ENCODE measurements around the gene ICAM1. TPM values are rescaled to one million over a fixed set of nuclear protein-coding genes. Genes with fewer than 3 reads are reported as not detected.
"Not testable (repeated sequence)": the region's sequence is repeated elsewhere in the genome, so short reads cannot be mapped to it uniquely, and the experiment has no call there.

ICAM1 gene
- total RNA-seq, 2 experiments from 2014 or later: 8.0 to 9.0 TPM

- H3K36me3 Mint-ChIP-seq (ENCODE audit: low read depth): no peaks in the 10 kb centered on the region
- ChIA-PET POLR2A (interaction anchor here (0.7 kb wide), 1 partner anchor 10 kb away, joined by 3 read pairs; no protein-coding TSS in a partner anchor), CTCF (no interaction called here)
- H3K4me1 Mint-ChIP-seq: peaks cover 25% of the 10 kb centered on the region
- H3K27ac Mint-ChIP-seq: peak within 1 kb of the TSS; percentile 83
- no peaks in the 10 kb centered on the region for H3K27me3 Mint-ChIP-seq
- peak; percentile 60 for DNase-seq
- peak within 1 kb of the TSS; percentile 84 for H3K4me3 Mint-ChIP-seq
- H3K9me3 Mint-ChIP-seq: no peaks in the 10 kb centered on the region
Measured at GRCh38 chr19:10230861-10231611, 39.9 kb upstream of the ICAM1 start, which contains the start of gene S1PR2. Gene S1PR2 (minus strand): TSS chr19:10231331. CDS start chr19:10224905, 6,426 bp downstream.

DNA sequence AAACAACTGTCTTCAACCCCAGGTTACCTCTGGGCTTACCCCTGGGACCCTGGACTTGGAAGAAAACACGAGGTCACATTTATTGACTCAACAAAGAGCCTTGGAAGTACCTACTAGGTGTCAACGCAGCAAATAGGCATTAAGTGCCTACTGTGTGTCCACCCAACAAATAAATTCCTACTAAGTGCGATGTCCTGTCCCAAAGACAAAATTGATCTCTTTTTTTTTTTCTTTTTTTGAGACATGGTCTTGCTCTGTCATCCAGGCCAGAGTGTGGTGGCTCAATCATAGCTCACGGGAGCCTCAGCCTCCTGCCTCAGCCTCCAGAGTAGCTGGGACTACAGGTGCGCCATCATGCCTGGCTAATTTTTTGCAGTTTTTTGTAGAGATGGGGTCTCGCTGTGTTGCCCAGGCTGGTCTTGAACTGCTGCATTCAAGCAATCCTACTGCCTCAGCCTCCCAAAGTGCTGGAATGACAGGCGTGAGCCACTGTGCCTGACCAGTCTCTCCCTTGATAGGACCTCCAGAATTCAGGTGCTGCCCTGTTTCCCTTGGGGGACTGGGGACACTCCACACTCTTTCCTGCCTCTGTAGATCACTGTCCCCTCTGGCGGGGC, 39.2 kb upstream of the ICAM1 start:
- no peaks in the 10 kb centered on the region for H3K36me3 Mint-ChIP-seq (ENCODE audit: low read depth)
- peak overlapping the region; percentile 77 for H3K27ac Mint-ChIP-seq
- CTCF ChIA-PET: no interaction called here
- peak overlapping the region; percentile 84 for H3K4me3 Mint-ChIP-seq
- DNase-seq: no peak
- peaks cover 32% of the 10 kb centered on the region for H3K4me1 Mint-ChIP-seq
- POLR2A ChIA-PET: interaction anchor here (0.7 kb wide), 1 partner anchor 11 kb away, joined by 3 read pairs; no protein-coding TSS in a partner anchor
- no peaks in the 10 kb centered on the region for H3K9me3 Mint-ChIP-seq
- H3K27me3 Mint-ChIP-seq: no peaks in the 10 kb centered on the region

DNA sequence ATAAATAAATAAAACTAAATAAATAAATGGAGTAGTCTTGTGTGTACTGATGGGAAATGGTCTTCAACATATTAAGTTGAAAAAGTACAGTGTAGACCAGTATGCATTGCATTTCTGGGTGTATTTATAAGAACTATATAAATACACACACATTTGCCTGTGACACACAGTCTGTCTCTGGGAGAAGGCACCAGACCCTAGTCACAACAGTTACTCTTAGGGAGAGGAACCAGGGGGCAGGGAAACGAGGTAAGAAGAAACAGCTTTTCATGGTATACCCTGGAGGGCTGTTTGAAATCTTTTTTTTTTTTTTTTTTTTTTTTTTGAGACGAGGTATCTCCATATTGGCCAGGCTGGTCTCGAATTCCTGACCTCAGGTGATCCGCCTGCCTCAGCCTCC, 37.0 kb upstream of the ICAM1 start:
- Mint-ChIP-seq H3K27ac (no peak overlapping the region), H3K36me3 (ENCODE audit: low read depth) (no peaks in the 10 kb centered on the region), H3K27me3 (no peaks in the 10 kb centered on the region), H3K9me3 (no peaks in the 10 kb centered on the region), H3K4me1 (peaks cover 34% of the 10 kb centered on the region), H3K4me3 (no peak overlapping the region)
- no peak for DNase-seq
- ChIA-PET CTCF (interaction anchor here (2.0 kb wide), 1 partner anchor 16 kb away, joined by 7 read pairs; no protein-coding TSS in a partner anchor), POLR2A (no interaction called here)

GRCh38 chr19:10235003-10235402, 35.9 kb upstream of the ICAM1 start:
- Mint-ChIP-seq H3K4me3 (no peak overlapping the region), H3K9me3 (no peaks in the 10 kb centered on the region), H3K36me3 (ENCODE audit: low read depth) (no peaks in the 10 kb centered on the region), H3K27ac (no peak overlapping the region), H3K27me3 (no peaks in the 10 kb centered on the region), H3K4me1 (peaks cover 27% of the 10 kb centered on the region)
- CTCF ChIA-PET: interaction anchor here (0.7 to 1.9 kb wide), 3 partner anchors 10 to 58 kb away, joined by 4 to 8 read pairs (median 6); no protein-coding TSS in a partner anchor
- no peak for DNase-seq
- POLR2A ChIA-PET: no interaction called here

GRCh38 chr19:10235409-10235808, 35.5 kb upstream of the ICAM1 start:
- POLR2A ChIA-PET; H3K9me3 Mint-ChIP-seq; H3K4me3 Mint-ChIP-seq; DNase-seq; H3K27me3 Mint-ChIP-seq; H3K36me3 Mint-ChIP-seq (ENCODE audit: low read depth): not testable (repeated sequence)
- CTCF ChIA-PET: interaction anchor here (0.7 to 1.9 kb wide), 4 partner anchors 9 to 57 kb away, joined by 4 to 8 read pairs (median 6); no protein-coding TSS in a partner anchor
- H3K27ac Mint-ChIP-seq: peak overlapping the region; percentile 96
- H3K4me1 Mint-ChIP-seq: peaks cover 27% of the 10 kb centered on the region

- Mint-ChIP-seq H3K4me1 (peaks cover 23% of the 10 kb centered on the region), H3K9me3 (no peaks in the 10 kb centered on the region), H3K27ac (no peak overlapping the region), H3K27me3 (no peaks in the 10 kb centered on the region), H3K4me3 (no peak overlapping the region), H3K36me3 (ENCODE audit: low read depth) (no peaks in the 10 kb centered on the region)
- ChIA-PET CTCF (interaction anchor here (0.8 to 1.9 kb wide), 3 partner anchors 9 to 90 kb away, joined by 3 to 6 read pairs (median 4); no protein-coding TSS in a partner anchor), POLR2A (no interaction called here)
- DNase-seq: no peak
Measured at GRCh38 chr19:10237702-10238101, 33.2 kb upstream of the ICAM1 start.

DNA sequence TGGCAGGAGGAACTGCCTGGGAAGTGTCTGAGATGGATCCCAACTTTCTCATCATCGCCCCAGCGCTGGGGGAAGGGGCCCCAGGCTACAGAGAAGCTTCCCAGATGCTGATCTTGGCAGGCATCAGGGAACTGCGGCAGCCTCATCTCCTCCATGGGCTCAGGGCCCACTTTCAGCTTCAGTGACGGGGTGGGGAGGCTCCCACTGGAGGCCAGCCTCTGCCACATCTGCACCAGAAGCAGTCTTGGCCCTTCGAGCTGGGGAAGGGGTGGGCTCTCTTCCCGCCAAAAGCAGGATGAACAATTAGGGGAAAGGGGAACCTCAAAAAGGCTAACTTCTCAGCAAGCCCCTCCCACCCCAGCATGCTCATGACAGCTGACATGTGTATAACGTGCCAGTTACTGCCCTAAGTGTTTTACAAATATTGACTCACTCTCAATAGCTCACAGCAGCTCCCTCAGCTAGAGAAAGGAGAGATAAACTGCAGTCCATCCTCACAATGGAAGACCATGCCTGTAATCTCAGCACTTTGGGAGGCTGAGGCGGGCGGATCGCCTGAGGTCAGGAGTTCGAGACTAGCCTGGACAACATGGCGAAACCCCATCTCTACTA, 32.6 kb upstream of the ICAM1 start:
- H3K27ac Mint-ChIP-seq: no peak overlapping the region
- H3K9me3 Mint-ChIP-seq: no peaks in the 10 kb centered on the region
- H3K4me3 Mint-ChIP-seq: no peak overlapping the region
- H3K27me3 Mint-ChIP-seq: no peaks in the 10 kb centered on the region
- CTCF ChIA-PET: interaction anchor here (0.8 to 1.9 kb wide), 7 partner anchors 9 to 149 kb away, joined by 3 to 6 read pairs (median 3); no protein-coding TSS in a partner anchor
- POLR2A ChIA-PET: no interaction called here
- H3K36me3 Mint-ChIP-seq (ENCODE audit: low read depth): no peaks in the 10 kb centered on the region
- peaks cover 23% of the 10 kb centered on the region for H3K4me1 Mint-ChIP-seq
- DNase-seq: no peak

GRCh38 chr19:10241826-10242449, 29.0 kb upstream of the ICAM1 start:
- POLR2A ChIA-PET; DNase-seq; H3K36me3 Mint-ChIP-seq (ENCODE audit: low read depth); H3K27ac Mint-ChIP-seq; H3K27me3 Mint-ChIP-seq; H3K4me3 Mint-ChIP-seq; H3K9me3 Mint-ChIP-seq; H3K4me1 Mint-ChIP-seq: not testable (repeated sequence)
- CTCF ChIA-PET: interaction anchor here (1.2 kb wide), 1 partner anchor 9 kb away, joined by 3 read pairs; no protein-coding TSS in a partner anchor

GRCh38 chr19:10243606-10244005, 27.3 kb upstream of the ICAM1 start:
- no peaks in the 10 kb centered on the region for H3K36me3 Mint-ChIP-seq (ENCODE audit: low read depth)
- ChIA-PET POLR2A (no interaction called here), CTCF (interaction anchor here (1.0 to 1.5 kb wide), 2 partner anchors 26 to 173 kb away, joined by 3 read pairs; no protein-coding TSS in a partner anchor)
- no peaks in the 10 kb centered on the region for H3K27me3 Mint-ChIP-seq
- no peak overlapping the region for H3K4me3 Mint-ChIP-seq
- no peaks in the 10 kb centered on the region for H3K4me1 Mint-ChIP-seq
- no peaks in the 10 kb centered on the region for H3K9me3 Mint-ChIP-seq
- H3K27ac Mint-ChIP-seq: no peak overlapping the region
- no peak for DNase-seq

DNA sequence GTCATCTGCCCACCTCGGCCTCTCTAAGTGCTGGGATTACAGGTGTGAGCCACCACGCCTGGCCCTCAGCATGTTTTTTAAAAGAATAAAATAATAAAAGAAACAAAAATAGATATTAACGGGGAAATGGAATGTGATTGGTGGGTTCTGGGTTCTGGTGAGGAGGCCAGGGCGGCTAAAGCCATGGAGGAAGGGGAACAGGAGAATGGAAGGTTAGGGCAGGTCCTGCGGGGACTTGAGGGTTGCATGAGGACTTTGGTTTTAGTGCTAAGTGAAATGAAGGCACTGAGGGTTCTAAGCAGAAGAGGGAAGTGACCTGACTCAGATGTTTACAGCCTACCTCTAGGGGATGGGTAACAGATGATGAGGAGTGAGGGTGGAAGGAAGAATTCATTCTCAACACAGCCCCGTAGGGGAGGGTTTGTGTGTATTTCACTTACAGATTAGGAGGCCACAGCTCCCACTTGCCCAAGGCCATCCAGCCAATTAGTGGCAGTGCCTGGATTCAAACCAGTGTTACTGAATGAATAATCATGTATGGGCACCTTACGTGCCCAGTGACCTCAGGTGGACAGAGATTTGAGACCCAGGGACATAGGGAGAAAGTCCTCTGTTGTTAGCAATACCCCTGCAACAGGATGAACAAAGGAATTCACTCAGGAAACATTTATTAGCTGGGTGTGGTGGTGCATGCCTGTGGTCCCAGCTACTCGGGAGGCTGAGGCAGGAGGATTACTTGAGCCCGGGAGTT, 25.6 kb upstream of the ICAM1 start:
- Mint-ChIP-seq H3K36me3 (ENCODE audit: low read depth) (no peaks in the 10 kb centered on the region), H3K27me3 (no peaks in the 10 kb centered on the region), H3K27ac (no peak overlapping the region), H3K4me1 (peaks cover 3% of the 10 kb centered on the region), H3K9me3 (no peaks in the 10 kb centered on the region), H3K4me3 (no peak overlapping the region)
- DNase-seq: no peak
- POLR2A ChIA-PET: no interaction called here
- CTCF ChIA-PET: interaction anchor here (0.6 to 1.4 kb wide), 5 partner anchors 10 to 327 kb away, joined by 3 to 6 read pairs (median 4); partner anchors contain the start of gene CDC37

DNA sequence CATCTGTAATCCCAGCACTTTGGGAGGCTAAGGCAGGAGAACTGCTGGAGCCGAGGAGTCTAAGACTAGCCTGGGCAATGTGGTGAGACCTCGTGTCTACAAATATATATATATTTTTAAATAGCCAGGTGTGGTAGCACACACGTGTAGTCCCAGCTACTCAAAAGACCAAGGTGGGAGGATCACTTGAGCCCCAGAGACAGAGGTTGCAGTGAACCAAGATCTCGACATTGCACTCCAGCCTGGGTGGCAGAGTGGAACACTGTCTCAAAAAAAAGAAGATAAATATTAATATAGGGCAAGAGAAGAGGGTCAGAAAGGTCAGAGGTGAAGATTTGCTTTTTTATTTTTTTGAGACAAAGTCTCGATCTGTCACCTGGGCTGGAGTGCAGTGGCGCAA, 24.4 kb upstream of the ICAM1 start:
- H3K27ac Mint-ChIP-seq: no peak overlapping the region
- ChIA-PET POLR2A (no interaction called here), CTCF (interaction anchor here (0.7 to 1.9 kb wide), 3 partner anchors 10 to 328 kb away, joined by 3 to 7 read pairs (median 5); partner anchors contain the start of gene CDC37)
- H3K36me3 Mint-ChIP-seq (ENCODE audit: low read depth): no peaks in the 10 kb centered on the region
- H3K9me3 Mint-ChIP-seq: no peaks in the 10 kb centered on the region
- no peak overlapping the region for H3K4me3 Mint-ChIP-seq
- H3K27me3 Mint-ChIP-seq: no peaks in the 10 kb centered on the region
- peaks cover 8% of the 10 kb centered on the region for H3K4me1 Mint-ChIP-seq
- no peak for DNase-seq
